A549 treated with dexamethasone at 1 μM for 4 hours (cell line): ENCODE measurements around the gene CFC1. TPM values are rescaled to one million over a fixed set of nuclear protein-coding genes. Genes with fewer than 3 reads are reported as not detected.

Experiments
- total RNA-seq: library from RNA; stranded (reverse); fragments of 200-300 nt; extraction: Qiagen RNA extraction; gene quantifications from 5 replicates; pipeline ENCODE4 v1.2.3, GENCODE V29; 2022

Gene CFC1
- total RNA-seq = 0.07 to 0.08 TPM in 2 of 5 replicates, not detected in the others

DNA sequence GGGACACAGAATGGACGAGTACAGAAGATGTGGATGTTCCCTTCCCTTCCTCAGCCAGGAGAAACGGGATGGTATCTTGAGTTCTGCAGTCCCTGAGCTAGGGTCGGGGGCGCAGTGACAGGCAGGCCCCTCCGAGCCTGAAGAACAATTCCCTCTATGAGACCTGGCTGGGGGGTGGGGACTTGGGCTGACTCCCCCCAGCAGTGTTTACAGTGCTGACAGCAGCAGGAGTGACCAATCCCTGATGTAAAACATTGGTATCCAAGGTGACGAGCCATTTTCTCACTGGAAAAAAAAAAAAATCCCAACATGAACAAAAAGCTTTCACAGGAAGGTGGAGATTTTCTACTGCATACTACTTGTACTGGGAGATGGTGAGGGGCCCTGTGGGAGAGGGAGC is at the start of gene CFC1:
Gene CFC1 (minus strand): TSS at position 183 of the 400 bp plus-strand sequence. CDS start 288 bp downstream, outside the sequence.

DNA sequence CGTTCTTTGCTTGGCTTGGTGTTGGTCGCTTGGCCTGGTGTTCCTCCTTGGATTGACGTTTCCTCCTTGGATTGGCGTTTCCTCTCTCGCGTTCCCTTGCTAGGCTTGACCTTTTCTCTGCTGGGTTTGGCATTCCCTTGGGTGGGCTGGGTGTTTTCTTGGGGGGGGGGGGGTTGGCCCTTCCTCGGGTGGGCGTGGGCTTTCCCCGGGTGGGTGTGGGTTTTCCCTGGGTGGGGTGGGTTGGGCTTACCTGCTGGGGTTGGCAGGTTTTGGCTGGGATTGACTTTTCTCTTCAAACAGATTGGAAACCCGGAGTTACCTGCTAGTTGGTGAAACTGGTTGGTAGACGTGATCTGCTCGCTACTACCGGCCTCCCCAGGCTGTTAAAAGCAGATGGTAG is 11.8 kb upstream of the CFC1 start, which contains the start of gene POTEJ:
Gene POTEJ (plus strand): TSS at position 301 of the 400 bp plus-strand sequence. CDS start 93 bp downstream, at position 394.

Other genes starting within 250 kb of the CFC1 start
- gene PTPN18, start 243.5 kb downstream of the CFC1 start, total RNA-seq = 25.2 to 33.6 TPM (median 33.3 TPM) in 5 replicates
- 0.01 TPM in 1 of 5 replicates, not detected in the others for gene POTEI, start 90.2 kb downstream of the CFC1 start, total RNA-seq
- gene CFC1B, start 78.4 kb downstream of the CFC1 start, total RNA-seq = 0.13 TPM in 1 of 5 replicates, not detected in the others
- gene POTEJ, start 11.9 kb upstream of the CFC1 start, total RNA-seq = not detected in 5 replicates
- gene GPR148, start 129.5 kb upstream of the CFC1 start, total RNA-seq = not detected in 5 replicates
- not detected in 5 replicates for gene AMER3, start 156.0 kb upstream of the CFC1 start, total RNA-seq
- gene ARHGEF4, start 237.3 kb upstream of the CFC1 start, total RNA-seq = 7.8 to 15.5 TPM (median 11.2 TPM) in 5 replicates